ENCODE data around the gene HPS3.
"Not testable (repeated sequence)": the region's sequence is repeated elsewhere in the genome, so short reads cannot be mapped to it uniquely, and the experiment has no call there.

HPS3 gene

DNA sequence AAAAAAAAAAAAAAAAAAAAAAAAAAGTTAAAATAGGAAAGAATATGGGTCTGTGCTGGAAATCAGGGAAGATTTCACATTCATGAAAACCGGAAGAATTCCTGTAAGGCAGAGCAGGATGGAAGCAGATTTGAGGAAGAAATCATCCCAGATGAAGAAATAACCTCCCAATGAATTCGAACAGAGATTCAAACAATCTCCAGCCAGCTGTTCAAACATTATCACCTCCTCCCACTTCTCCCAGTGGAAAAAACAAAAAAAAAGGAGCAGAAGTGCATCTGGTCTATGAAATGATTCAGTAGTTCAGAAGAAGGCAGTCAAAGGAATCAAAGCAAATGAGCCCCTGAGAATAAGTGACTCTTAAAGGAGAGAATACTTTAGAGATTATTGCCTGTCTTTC is 59.1 kb downstream of the HPS3 start:
- no peak for DNase-seq

DNA sequence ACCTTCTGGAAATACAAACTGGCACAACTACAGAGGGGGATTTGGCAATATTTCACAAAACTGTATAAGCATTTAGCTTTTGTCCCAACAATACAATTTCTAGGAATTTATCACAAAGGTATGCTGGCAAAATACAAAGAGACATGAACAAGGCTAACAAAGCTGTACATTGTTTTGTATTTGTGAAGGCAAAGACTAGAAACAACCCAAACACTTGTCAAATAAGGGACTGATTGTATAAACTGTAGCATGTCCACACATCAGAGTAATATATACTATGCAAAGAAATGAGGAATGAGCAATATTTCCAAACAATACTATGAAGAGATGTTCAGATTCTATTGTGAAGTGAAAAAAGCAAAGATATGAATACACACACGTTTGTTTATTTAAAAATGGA is 65.8 kb downstream of the HPS3 start:
- no peak for DNase-seq

DNA sequence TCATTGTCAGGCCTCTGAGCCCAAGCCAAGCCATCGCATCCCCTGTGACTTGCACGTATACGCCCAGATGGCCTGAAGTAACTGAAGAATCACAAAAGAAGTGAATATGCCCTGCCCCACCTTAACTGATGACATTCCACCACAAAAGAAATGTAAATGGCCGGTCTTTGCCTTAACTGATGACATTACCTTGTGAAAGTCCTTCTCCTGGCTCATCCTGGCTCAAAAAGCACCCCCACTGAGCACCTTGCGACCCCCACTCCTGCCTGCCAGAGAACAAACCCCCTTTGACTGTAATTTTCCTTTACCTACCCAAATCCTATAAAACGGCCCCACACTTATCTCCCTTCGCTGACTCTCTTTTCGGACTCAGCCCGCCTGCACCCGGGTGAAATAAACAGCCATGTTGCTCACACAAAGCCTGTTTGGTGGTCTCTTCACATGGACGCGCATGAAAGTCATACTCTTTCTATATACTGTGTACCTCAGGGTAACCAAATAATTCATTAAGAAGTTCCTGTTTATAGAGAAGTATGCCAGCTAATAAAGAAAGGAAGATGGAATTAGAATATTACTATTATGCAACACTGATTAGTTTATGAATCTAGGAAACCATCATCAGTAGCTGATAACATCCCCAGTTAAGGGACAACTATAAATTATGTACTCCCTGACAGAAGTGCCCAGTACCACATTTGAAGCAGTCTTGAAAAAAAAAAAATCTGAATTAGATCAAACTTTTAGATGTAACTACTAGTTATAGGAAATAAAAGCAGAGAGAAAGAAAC is 67.6 kb downstream of the HPS3 start:
- DNase-seq: not testable (repeated sequence)

DNA sequence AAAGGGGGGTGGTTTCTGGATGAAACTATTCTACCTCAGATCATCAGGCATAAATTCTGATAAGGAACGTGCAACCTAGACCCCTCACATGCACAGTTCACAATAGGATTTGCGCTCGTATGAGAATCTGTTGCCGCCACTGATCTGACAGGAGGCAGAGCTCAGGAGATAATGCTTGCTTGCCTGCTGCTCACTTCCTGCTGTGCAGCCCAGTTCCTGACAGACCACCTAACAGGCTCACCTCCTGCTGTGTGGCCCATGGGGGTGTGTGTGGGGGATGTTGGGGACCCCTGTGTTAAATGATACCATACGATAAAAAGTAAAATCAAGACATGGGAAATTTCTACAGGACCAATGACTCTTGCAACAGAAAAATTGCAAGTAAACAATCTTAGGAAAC is 68.2 kb downstream of the HPS3 start:
- no peak for DNase-seq

DNA sequence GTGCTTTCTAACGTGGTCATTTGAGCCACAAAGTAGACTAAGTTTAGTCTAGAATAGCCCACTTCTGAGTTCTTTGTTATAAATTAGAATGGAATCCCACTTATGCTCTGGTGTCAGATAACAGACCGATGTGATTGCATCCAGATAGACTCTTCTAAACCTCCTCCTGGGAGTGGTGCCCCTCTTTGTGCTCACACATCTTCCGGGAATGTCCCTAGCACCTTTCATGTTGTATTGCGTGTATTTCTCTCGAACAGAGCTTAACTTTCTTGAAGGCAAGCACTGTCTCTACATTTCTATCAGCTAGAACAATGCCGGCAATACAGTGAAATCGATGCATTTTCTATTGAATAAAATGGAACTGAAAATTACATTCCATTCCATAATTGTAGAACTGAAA is 69.2 kb downstream of the HPS3 start:
- peak; percentile 76 for DNase-seq

DNA sequence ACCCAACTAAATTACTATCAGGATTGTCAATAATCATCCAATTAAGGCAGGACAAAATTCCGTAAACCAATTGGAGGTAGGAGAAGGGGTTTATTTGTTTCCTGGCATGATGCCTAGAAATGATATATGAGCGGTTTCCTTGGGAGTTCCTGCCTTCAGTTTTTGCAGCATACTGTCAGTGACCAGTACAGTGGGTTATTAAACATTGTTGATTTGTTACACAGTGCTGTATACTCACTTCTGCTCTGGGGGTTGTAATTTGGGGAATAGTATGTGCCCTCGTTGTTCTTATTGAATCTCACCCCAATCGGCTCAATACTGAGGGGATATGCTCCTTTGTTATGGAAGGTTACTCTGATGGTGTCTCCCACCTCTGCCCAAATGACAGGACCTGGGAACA is 70.0 kb downstream of the HPS3 start:
- DNase-seq: peak; percentile 41

DNA sequence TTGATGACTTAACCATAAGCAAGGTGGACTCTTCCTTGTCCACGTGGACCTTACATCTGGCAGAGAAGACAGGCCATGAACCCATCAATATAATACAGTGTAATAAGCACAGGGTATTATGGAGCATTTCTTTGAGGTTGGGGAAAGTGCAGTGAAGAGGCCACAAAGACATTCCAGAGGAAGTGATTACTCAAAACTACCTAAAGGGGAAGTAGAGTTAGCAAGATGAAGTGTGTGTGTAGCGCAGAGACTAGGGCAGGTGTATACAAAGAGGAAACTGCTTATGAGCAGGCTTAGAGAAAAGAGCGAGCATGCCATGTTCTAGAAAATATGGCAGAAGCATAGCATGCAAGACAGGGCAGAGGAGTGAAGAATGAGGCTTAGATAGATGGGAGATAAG is 74.3 kb downstream of the HPS3 start:
- no peak for DNase-seq

DNA sequence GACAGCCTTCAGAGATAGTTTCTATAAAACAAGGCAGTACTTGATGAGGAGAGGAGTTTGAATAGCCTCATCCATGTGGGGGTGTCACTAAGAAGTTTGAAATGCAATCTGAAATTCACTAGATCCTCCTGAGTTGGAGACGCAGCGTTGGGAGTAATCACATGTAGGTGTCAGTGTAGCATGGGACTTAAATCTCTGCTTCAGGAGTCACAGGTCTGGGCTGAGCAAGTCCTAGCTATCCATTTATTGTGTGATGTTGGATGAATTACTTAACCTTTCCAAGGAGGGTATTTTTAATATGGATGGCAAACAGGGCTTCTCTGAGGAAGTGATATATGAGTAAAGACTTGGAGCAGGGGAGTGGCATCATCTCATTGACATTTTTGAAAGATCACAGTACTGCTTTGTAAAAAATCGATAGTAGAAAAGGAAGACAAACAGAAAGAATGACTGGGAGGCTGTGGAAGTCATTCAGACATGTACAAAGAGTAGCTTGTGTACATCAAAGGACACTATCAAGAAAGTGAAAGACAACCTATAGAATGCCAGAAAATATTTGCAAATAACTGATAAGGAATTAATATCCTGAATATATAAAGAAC is 75.1 kb downstream of the HPS3 start:
- DNase-seq: no peak

DNA sequence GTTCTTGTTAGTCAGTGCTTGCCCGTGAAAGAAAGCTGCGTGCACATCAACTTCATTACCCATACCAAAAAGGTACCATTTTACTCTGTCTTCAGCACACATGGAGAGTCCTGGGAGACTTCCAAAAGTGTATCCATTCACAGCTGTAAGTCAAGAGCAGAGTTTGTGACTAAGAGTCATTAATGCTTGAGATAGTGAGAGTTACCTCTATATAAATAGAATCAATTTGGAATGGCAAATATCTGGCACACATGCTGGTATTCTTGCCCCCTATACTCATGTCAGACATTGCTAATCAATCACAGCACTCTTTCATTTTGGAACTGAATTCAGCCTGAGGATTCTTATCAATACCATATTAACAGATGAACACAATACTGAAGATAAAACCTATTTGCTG is 78.0 kb downstream of the HPS3 start:
- peak; percentile 13 for DNase-seq

DNA sequence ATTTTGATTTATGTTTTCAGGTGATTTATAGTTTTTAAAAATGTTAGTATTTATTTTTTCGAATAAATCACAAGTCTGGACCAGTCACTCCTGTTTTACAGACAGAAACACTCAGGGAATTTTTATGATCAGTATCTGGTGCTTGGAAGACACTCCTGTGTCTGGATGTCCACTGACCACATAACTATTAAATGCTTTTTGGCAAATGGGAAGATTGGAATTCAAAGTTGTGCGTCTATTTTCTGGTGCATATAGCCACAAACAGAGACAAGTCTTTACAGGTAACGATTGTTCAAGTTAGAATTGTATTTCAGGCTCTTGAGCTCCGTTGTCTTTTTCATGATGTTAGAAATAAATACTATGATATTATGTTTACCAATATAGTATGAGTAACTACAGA is 80.0 kb downstream of the HPS3 start:
- DNase-seq: no peak

DNA sequence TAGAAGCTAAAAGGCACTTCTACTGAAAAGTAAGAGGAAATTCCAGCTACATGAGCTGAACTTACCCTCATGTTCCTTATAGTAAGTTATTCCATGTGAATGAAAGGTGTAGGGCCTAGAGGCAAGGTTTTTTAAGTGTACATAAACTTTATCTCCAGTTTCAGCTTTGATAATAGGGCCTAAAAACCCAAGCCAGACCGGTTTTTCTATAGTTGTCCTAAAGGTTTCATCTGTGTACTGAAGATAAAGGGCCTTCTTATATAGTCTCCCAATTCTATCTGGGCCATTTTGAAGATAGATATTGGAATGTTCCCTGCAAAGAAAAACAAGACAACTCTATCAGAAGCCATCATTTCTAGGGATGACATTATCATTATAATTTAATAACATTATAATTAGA is 82.9 kb downstream of the HPS3 start:
- no peak for DNase-seq

DNA sequence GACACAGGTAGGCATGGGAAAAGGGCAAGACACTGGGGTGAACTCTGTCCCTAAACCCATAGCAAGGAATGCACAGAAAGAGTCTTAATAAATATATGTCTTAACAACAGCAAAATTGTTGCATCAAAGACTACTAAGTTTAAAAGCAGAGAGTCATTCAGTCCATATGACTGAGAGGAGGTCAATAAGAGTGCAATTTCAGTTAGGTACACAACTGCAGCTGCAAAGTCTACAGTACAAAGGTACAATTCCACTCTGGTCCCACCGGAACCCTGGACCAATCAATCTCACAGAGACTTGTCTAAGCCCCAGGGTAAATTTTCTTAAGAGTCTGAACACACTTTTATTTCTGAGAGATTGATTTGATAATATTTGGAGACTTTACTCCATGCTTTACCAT is 85.3 kb downstream of the HPS3 start:
- no peak for DNase-seq

DNA sequence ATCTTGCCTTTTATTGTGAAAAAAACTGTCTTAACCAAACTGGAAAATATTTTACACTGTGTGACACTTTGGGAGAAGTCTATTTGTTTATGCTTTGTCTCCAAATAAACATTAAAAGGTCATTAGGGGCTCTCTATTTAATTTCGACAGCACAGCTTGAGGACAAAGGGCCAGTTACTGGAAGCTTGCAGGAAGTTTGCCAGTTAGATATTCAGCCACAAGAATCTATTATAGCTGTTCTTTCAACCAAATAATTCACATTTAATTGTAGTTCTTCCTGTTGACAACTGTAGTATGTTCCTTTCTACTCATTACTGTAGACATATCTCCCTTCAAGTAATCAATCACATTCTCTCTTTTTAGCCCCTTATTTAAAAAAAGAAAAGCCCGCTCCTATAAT is 86.1 kb downstream of the HPS3 start:
- no peak for DNase-seq

DNA sequence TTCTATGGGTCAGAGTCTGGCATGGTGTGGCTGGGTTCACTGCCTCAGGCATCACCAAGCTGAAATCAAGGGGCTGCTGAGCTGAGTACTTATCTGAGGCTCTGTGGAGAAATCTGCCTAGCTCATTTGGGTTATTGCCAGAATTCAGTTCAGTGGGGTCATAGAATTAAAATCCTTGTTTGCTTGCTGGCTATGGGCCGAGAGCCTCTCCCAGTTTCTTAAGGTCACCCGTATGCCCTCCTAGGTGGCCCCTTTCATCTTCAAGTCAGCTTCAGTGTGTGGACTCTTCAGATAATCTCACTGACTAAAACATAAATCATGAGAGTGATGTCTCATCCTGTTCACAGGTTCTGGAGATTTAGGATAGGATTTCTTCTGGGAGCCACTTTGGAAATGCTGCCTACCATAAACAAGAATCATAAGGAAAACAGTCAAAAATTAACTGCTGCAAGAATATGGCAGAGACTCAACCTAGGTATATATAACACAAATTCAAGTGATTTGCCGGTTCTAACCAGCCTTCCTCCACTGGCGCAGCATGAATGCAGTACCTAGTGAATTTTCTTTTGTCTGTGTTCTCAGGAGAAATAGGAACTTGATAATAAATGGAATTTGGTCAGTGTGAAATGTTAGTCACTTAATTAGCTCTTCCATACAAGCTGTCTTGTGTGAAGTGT is 86.9 kb downstream of the HPS3 start:
- no peak for DNase-seq

DNA sequence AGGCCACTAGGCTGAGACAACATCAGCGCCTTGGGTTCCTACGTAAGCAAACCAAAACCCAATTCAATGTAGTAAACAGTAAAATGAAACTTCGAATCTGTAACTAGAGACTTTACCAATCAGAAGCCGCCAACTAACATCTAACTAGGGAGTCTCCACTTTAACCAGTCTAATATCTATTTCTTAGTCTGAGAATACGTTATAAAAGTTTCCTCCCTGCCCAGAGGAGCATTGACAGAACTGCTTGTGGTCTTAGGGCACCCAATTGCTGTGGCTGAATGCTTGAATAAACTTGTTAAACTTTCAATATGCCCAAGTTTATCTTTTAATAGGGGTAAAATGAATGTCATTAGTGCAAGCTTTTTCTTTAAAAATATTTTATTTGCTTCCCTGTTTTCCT is 87.9 kb downstream of the HPS3 start:
- DNase-seq: no peak

DNA sequence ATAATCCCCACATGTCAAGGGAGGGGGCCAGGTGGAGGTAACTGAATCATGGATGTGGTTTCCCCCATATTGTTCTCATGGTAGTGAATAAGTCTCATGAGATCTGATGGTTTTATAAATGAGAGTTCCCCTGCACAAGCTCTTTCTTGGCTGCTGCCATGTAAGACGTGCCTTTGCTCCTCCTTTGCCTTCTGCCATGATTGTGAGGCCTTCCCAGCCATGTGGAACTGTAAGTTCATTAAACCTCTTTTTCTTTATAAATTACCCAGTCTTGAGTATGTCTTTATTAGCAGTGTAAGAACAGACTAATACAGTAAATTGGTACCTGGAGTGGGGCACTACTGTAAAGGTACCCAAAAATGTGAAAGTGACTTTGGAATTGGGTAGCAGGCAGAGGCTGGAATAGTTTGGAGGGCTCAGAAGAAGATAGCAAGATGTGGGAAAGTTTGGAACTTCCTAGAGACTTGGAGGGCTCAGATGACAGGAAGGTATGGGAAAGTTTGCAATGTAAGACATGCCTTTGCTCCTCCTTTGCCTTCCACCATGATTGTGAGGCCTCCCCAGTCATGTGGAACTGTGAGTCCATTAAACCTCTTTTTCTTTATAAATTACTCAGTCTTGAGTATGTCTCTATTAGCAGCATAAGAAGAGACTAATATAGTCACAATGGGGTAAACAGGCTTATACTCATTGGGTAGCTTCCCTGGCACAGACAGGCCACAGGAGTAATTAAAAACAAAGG is 90.1 kb downstream of the HPS3 start:
- DNase-seq: not testable (repeated sequence)

DNA sequence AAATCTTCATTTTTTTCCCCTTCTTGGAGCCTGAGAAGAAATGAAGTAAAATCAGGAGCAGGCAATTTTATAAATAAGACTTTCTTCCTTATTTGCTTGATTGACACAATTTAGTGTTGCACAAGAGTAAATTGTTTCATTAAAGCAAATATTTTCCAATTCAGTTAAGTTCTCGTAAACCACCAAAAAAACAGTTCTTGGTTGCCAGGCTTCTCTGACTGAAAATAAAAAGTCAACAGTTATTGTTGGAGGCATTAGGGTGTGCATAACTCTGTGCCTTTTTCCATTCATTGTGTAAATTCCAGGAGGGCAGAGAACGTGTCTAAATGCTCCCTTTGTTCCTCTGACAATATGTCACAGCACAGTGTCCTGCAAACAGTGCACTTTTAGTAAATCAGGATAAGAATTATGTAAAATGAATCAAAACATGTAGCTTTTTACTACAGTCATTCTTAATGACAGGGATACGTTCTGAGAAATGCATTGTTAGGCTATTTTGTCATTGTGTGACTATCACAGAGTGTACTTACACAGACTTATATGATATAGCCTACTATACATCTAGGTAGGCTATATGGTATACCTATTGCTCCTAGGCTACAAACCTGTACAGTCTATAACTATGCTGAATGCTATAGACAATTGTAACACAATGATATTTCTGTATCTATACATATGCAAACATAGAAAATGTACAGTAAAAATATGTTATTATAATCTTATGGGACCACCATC is 92.5 kb downstream of the HPS3 start, which contains the start of gene CP:
CP (minus strand) TSS at position 47 of the 735 bp plus-strand sequence; CDS start at position 10, 37 bp downstream.
- no peak for DNase-seq

Measured in fibroblast of skin of right biceps (primary cell).